HG02678 (cell line): ENCODE data around the gene LHB.

Experiments
- ATAC-seq: cut with Tn5 transposase; IDR thresholded peaks from one replicate; pipeline ENCODE4 v1.9.1; 2021; ENCODE audit warnings: mild to moderate bottlenecking, moderate library complexity; ENCODE audit not compliant: unreplicated experiment

Gene LHB

GRCh38 chr19:49014123-49014869 is 2.6 kb downstream of the LHB start:
- no peak for ATAC-seq

- ATAC-seq, result no peak
Observed at GRCh38 chr19:49011194-49011593, 5.7 kb downstream of the LHB start.

DNA sequence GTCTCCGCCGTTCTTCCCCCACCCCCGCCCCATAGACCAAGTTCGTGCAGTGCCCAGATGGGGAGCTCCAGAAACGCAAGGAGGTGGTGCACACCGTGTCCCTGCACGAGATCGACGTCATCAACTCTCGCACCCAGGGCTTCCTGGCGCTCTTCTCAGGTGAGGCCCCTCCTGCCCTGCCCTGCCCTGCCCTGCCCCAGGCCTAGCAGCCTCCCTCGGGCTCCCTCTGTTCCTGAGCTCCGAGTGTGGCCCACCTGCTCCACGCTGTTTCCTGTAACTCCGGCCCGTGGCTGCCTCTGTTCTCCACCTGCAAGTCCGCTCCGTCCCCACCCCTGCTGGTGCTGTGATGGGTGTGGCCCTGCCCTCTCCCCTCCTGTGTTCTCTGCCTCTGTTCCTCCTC is 6.4 kb downstream of the LHB start:
- ATAC-seq, result no peak

- no peak for ATAC-seq
Observed at GRCh38 chr19:49009828-49010227, 7.1 kb downstream of the LHB start.

DNA sequence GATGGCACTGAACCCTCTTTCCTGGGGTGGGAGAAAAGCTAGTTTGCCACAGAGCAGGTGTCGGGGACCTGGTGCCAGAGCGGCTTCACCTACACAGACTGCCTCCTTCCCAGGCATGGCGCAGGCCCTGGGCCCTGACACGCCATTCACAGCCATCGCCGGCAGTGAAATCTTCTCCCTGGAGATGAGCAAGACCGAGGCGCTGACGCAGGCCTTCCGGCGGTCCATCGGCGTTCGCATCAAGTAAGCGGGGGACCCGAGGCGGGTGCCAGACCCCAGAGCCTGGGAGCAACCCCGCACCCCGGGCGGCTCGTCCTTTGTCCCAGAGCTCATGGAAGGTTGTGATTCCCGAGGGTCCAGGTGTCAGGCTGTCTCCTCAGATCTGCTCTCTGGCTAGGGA is 10.0 kb downstream of the LHB start:
- ATAC-seq, result no peak

DNA sequence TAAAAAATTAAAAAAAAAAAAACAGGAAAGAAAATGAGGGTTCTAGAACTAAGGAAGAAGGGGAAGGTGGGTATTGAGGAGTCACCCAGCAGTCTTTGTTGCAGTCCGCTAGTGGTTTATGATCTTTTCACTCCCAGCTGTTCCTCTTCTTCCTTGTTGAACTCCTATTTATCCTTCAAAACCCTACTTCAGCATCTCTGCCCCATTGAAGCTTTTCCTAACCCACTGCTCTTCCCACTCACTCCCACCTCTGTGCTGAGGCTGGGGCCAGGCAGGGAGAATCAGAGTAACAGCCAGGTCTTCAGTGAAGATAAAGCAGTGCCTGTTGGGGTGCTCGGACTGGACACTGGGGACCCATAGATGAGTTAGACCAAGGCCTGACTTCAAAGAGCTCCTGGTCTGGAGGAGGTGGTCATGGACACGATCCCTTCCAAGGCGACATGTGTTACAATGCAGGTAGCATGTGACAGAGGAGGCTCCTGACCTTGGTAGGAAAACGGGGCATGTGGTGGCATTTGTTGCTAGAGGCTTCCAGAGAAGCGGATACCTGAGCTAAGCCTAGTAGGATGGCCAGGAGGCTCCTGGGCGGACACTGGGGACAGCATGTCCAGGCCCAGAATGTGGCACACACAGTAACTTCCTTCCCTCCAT is 11.8 kb downstream of the LHB start:
- ATAC-seq, result no peak

- ATAC-seq, result no peak
Observed at GRCh38 chr19:49004133-49004532, 12.8 kb downstream of the LHB start.

- no peak for ATAC-seq
Observed at GRCh38 chr19:48999481-49000325, 17.2 kb downstream of the LHB start.

DNA sequence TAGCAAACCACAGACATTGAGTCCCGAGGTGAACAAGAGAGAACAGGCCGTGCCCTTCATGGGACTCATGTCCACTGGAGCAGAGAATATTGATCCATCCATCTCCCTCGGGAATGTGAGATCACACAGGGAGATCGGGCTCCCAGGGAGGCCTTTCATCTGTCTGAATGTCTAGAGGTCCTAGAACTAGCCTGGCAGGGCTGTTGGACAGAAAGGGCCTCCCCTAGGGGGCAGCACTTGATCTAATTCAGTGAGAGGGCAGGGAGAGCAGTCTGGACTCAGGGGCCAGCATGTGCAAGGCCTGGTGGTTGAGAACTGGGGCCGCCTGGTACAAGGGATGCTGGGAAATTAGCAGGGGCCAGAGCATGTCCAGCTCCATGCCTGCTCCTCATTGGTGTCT is 18.9 kb downstream of the LHB start:
- ATAC-seq, result no peak

- no peak for ATAC-seq
Observed at GRCh38 chr19:48994035-48994386, 22.9 kb downstream of the LHB start.

GRCh38 chr19:48993175-48994034 is 23.5 kb downstream of the LHB start, which contains the start of the genes GYS1 and RUVBL2:
GYS1 (minus strand) TSS chr19:48993309; CDS start chr19:48993112, 197 bp downstream.
RUVBL2 (plus strand) TSS chr19:48993887; CDS start chr19:48993912, 25 bp downstream.
- peak; percentile 88 for ATAC-seq

GRCh38 chr19:48992581-48993174 is 24.2 kb downstream of the LHB start:
- ATAC-seq, result no peak

DNA sequence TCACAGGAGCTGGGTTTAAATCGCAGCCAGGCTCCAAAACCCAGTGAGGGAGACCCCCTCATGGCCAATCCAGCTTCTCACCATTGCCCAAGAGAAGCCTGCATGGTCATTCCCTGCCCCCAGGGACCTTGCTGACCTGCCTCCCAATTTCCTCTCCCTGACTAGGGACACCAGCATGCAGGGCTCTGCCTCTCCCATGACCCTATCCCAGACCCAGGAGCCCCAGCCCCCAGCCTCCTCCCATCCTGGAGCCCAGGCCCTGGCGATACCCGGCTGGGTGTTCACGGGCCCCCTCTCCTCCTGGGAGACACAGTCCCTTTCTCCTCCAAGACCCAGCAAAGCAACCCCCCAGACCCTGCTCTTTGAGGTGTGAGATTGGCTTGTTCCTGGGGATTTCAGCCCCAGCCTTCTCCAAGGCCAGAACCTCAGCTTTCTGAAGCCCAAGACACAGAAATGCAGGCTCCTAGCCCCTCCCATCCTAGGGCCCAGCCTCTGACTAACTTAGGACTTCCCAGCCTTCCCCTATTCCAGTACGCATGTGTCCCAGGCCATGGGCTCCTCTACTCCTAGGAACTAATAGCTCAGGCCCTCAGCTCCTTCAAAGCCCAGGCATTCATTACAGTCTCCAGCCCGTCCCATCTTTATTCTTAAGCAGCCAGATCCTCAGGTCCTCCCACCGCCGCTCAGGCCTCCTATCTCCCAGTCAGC is 24.9 kb downstream of the LHB start:
- no peak for ATAC-seq

- no peak for ATAC-seq
Observed at GRCh38 chr19:48991011-48991609, 25.8 kb downstream of the LHB start.

GRCh38 chr19:48990400-48990799 is 26.5 kb downstream of the LHB start:
- ATAC-seq, result no peak

GRCh38 chr19:48989701-48990291 is 27.1 kb downstream of the LHB start:
- ATAC-seq, result no peak

DNA sequence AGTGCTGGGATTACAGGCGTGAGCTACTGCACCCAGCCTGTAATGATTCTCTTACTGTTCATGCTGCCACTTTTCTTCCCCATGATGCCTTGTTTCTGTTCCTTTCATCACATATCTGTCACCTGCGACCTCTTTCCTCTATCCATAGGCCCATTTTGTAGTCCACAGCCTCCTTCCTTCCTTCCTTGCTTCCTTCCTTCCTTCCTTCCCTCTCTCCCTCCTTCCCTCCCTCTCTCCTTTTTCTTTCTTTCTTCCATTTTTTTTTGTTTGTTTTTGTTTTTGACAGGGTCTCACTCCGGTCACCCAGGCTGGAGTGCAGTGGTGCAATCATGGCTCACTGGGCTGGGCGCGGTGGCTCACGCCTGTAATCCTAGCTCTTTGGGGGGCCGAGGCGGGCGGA is 28.0 kb downstream of the LHB start:
- ATAC-seq, result no peak

DNA sequence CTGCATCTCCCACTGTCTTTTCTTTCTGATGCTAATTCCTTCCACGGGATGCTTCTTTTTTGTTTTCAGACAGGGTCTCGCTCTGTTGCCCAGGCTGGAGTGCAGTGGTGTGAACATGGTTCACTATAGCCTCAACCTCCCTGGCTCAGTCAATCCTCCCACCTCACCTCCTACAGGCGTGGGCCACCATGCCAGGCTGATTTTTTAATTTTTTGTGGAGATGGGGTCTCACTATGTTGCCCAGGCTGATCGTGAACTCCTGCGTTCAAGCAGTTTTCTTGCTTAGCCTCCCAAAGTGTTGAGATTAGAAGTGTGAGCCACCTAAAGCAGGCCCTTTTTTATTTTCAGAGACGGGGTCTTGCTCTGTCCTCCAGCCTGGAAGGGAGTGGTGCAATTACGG is 28.6 kb downstream of the LHB start:
- ATAC-seq, result no peak

DNA sequence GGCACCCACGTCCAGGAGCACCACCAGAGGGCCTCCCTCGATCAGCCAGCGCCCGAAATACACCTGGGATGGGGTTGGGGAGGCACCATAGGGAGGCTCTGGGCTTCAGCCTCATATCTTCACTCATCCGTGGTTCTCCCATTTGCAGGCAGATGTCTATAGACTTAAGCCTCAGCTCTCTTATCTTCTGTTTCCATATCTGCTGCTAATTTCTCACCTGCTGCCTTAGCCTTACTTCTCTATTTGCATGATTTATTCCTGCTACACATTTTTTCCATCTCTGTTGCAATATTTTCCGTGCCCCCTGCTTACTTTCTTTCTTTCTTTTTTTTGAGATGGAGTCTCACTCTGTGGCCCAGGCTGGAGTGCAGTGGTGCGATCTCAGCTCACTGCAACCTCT is 29.6 kb downstream of the LHB start:
- ATAC-seq, result no peak
